Heart left ventricle (tissue), 13 donors: ENCODE measurements around the gene SLC4A9.

Experiments used
- POLR2A ChIP-seq, 2 donors: fragments of 450-650 bp; IDR thresholded peaks; one replicate each; pipeline ENCODE4 v1.6.1; 2017; ENCODE audit warnings: antibody characterized with exemption in 2 of 2, mild to moderate bottlenecking in 2 of 2, moderate library complexity in 2 of 2
- TF ChIP-seq, protein P1 (sequence below), 12 donors: fragments of 200-600 bp; sonication (generic) in 4 of 12; IDR thresholded peaks; one replicate each; pipeline versions ENCODE4 v1.5.0 to v1.8.0; 2018 to 2022; ENCODE audit warnings: antibody characterized with exemption in 12 of 12, mild to moderate bottlenecking in 5 of 12
- donor health status: ischemic (EF 13 %, LVEDD 7.1; RV severe dilation, severe dysfunction).
- donor health status: DM: no; HTN: yes; CAD: no.
- donor health status: DM: no; HTN: no; CAD: no.
- donor health status: ischemic (EF 25% LVEDD 6.9; RV normal size, moderate dysfunction).
- donor health status: ischemic (EF 25% LVEDD 5.7; RV mildly dilated, moderate dysfunction).
- donor health status: ischemic (EF 35%, LVEDD 5.7; RV mildly dilated, moderate dysfunction).
- donor health status: nonischemic (EF 11% LVEDD 7.7; RV severe dilation, severe dysfunction).
- donor health status: DM: yes; HTN: yes; CAD: no.
- donor health status: PGD.
- donor health status: ischemic (EF 29% LVEDD 5.4; RV normal size, mild dysfunction).
- donor health status: nonischemic (EF 23%, LVEDD 6.1; RV moderate dilation, normal function).

DNA sequence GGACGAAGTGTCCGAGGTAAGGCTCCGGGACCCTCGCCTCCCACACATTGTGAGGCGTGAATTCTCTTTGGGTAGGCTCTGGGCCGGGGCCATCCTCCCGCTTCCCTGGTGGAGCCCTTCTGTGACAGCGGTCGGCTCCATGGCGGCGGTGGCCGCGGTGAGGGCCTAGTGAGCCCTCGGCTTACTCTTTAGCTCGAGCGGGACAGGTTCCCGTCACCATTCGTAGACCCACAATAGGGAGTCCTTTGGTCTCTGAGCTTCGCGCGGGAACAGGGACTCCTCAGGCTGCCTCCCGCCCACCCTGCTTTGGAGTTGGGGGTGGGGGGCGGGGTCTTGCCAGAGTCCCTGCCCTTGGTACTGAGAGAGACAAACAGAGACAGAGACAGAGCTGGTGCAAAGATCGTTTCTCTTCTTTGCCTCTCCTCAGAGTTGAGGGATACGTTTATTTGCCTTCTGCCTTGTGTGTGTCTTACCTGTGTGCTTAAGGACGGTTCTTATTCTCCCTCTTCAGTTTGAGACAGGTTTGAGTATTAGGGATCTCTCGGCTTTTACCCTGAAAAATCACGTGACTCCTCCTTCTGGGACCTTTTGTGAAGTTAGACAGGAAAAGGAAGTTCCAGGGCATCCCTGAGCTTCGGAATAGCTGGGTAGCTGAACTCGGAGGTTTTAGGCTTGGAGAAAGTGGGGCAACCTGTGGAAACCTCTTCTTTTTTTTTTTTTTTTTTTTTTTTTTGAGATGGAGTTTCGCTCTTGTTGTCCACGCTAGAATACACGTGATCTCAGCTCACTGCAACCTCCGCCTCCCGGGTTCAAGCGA lies 42.5 kb downstream of the SLC4A9 start:
- TF ChIP-seq POLR2A (IDR thresholded peaks at IDR 0.05), result no peak
- TF ChIP-seq, protein P1, sequence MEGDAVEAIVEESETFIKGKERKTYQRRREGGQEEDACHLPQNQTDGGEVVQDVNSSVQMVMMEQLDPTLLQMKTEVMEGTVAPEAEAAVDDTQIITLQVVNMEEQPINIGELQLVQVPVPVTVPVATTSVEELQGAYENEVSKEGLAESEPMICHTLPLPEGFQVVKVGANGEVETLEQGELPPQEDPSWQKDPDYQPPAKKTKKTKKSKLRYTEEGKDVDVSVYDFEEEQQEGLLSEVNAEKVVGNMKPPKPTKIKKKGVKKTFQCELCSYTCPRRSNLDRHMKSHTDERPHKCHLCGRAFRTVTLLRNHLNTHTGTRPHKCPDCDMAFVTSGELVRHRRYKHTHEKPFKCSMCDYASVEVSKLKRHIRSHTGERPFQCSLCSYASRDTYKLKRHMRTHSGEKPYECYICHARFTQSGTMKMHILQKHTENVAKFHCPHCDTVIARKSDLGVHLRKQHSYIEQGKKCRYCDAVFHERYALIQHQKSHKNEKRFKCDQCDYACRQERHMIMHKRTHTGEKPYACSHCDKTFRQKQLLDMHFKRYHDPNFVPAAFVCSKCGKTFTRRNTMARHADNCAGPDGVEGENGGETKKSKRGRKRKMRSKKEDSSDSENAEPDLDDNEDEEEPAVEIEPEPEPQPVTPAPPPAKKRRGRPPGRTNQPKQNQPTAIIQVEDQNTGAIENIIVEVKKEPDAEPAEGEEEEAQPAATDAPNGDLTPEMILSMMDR (IDR thresholded peaks at IDR 0.05), result no peak
